ENCODE data around the gene TSPAN11.
"Not testable (repeated sequence)": the region's sequence is repeated elsewhere in the genome, so short reads cannot be mapped to it uniquely, and the experiment has no call there.

TSPAN11 gene

GRCh38 chr12:31002999-31003398 lies 76.5 kb downstream of the TSPAN11 start:
- DNase-seq (ENCODE audit: low read depth in 2 of 2): no peak

GRCh38 chr12:31003861-31004640 lies 77.5 kb downstream of the TSPAN11 start:
- no peak for DNase-seq (ENCODE audit: low read depth in 2 of 2)

- no peak for DNase-seq (ENCODE audit: low read depth in 2 of 2)
Observed at GRCh38 chr12:31004666-31005065, 78.1 kb downstream of the TSPAN11 start.

- no peak for DNase-seq (ENCODE audit: low read depth in 2 of 2)
Observed at GRCh38 chr12:31005256-31005943, 78.9 kb downstream of the TSPAN11 start.

GRCh38 chr12:31005944-31006361 lies 79.4 kb downstream of the TSPAN11 start:
- no peak for DNase-seq (ENCODE audit: low read depth in 2 of 2)

- DNase-seq (ENCODE audit: low read depth in 2 of 2): no peak
Observed at GRCh38 chr12:31006416-31007152, 80.0 kb downstream of the TSPAN11 start.

- no peak for DNase-seq (ENCODE audit: low read depth in 2 of 2)
Observed at GRCh38 chr12:31007153-31007495, 80.6 kb downstream of the TSPAN11 start.

GRCh38 chr12:31007636-31008175 lies 81.2 kb downstream of the TSPAN11 start:
- no peak for DNase-seq (ENCODE audit: low read depth in 2 of 2)

- DNase-seq (ENCODE audit: low read depth in 2 of 2): no peak
Observed at GRCh38 chr12:31008241-31008761, 81.8 kb downstream of the TSPAN11 start.

GRCh38 chr12:31008961-31009840 lies 82.7 kb downstream of the TSPAN11 start:
- no peak for DNase-seq (ENCODE audit: low read depth in 2 of 2)

GRCh38 chr12:31009976-31010375 lies 83.4 kb downstream of the TSPAN11 start:
- no peak for DNase-seq (ENCODE audit: low read depth in 2 of 2)

GRCh38 chr12:31011336-31011735 lies 84.8 kb downstream of the TSPAN11 start:
- no peak for DNase-seq (ENCODE audit: low read depth in 2 of 2)

GRCh38 chr12:31011746-31012566 lies 85.4 kb downstream of the TSPAN11 start:
- DNase-seq (ENCODE audit: low read depth in 2 of 2): no peak

- not testable (repeated sequence) for DNase-seq (ENCODE audit: low read depth in 2 of 2)
Observed at GRCh38 chr12:31012567-31012891, 86.0 kb downstream of the TSPAN11 start.

GRCh38 chr12:31015215-31015614 lies 88.7 kb downstream of the TSPAN11 start:
- no peak for DNase-seq (ENCODE audit: low read depth in 2 of 2)

- DNase-seq (ENCODE audit: low read depth in 2 of 2): no peak
Observed at GRCh38 chr12:31016057-31016456, 89.5 kb downstream of the TSPAN11 start.

- no peak for DNase-seq (ENCODE audit: low read depth in 2 of 2)
Observed at GRCh38 chr12:31017535-31017934, 91.0 kb downstream of the TSPAN11 start.

GRCh38 chr12:31018106-31018789 lies 91.7 kb downstream of the TSPAN11 start:
- DNase-seq (ENCODE audit: low read depth in 2 of 2): no peak

GRCh38 chr12:31018790-31019505 lies 92.4 kb downstream of the TSPAN11 start:
- DNase-seq (ENCODE audit: low read depth in 2 of 2): no peak
